Endodermal cell (in vitro differentiated cells): ENCODE data around the gene PNPLA7. TPM values are rescaled to one million over a fixed set of nuclear protein-coding genes. Genes with fewer than 3 reads are reported as not detected.

Experiments
- DNase-seq: peaks from one replicate; pipeline ENCODE4 v3.0.0-alpha.2; 2017
- H3K27ac ChIP-seq: 2 replicates; pipeline ENCODE4 v1.5.1; 2013; ENCODE audit warnings: mild to moderate bottlenecking, low read depth, low read length, moderate library complexity
- H3K27me3 ChIP-seq: 2 replicates; pipeline ENCODE4 v1.6.1; 2013; ENCODE audit warnings: mild to moderate bottlenecking, low read length, moderate library complexity; ENCODE audit not compliant: insufficient read depth, control insufficient read depth, poor library complexity, severe bottlenecking
- H3K36me3 ChIP-seq: 2 replicates; pipeline ENCODE4 v1.7.0; 2013; ENCODE audit warnings: mild to moderate bottlenecking, low read length, moderate library complexity; ENCODE audit not compliant: control insufficient read depth, insufficient read depth
- H3K4me1 ChIP-seq: one replicate; pipeline ENCODE4 v1.7.0; 2013; ENCODE audit warnings: low read length; ENCODE audit not compliant: control insufficient read depth, insufficient read depth
- H3K4me3 ChIP-seq: 2 replicates; pipeline ENCODE4 v1.5.1; 2013; ENCODE audit warnings: mild to moderate bottlenecking, low read length, moderate library complexity
- H3K9ac ChIP-seq: 2 replicates; pipeline ENCODE4 v1.6.1; 2013; ENCODE audit warnings: mild to moderate bottlenecking, low read length, moderate library complexity; ENCODE audit not compliant: poor library complexity, severe bottlenecking; ENCODE audit errors: extremely low read depth
- H3K9me3 ChIP-seq: 2 replicates; pipeline ENCODE4 v1.6.1; 2013; ENCODE audit warnings: mild to moderate bottlenecking, low read length, moderate library complexity; ENCODE audit not compliant: control insufficient read depth
- H3K27ac Mint-ChIP-seq: 2 replicates; pipeline ENCODE4 v1.8.0; 2020; ENCODE audit warnings: mixed read lengths
- H3K27me3 Mint-ChIP-seq: 2 replicates; pipeline ENCODE4 v1.8.0; 2021; ENCODE audit warnings: mild to moderate bottlenecking, mixed read lengths; ENCODE audit not compliant: insufficient read depth
- H3K36me3 Mint-ChIP-seq: 2 replicates; pipeline ENCODE4 v1.8.0; 2020; ENCODE audit warnings: low read depth, mixed read lengths
- H3K4me1 Mint-ChIP-seq: 2 replicates; pipeline ENCODE4 v1.8.0; 2020; ENCODE audit warnings: mixed read lengths
- H3K4me3 Mint-ChIP-seq: 2 replicates; pipeline ENCODE4 v1.8.0; 2020; ENCODE audit warnings: mild to moderate bottlenecking, moderate library complexity, mixed read lengths
- H3K9me3 Mint-ChIP-seq: 2 replicates; pipeline ENCODE4 v1.8.0; 2020; ENCODE audit warnings: mild to moderate bottlenecking, mixed read lengths
- CTCF ChIP-seq: fragments of 200-600 bp; sonication (generic); conservative IDR thresholded peaks from 2 replicates; pipeline ENCODE4 v1.5.0; 2021; ENCODE audit warnings: antibody characterized with exemption, mild to moderate bottlenecking
- whole genome bisulfite sequencing, 2 experiments: methylation state at CpG; one replicate each; pipeline versions ENCODE4 v1.1.5 to v1.1.7; 2013; ENCODE audit warnings: missing lambda C conversion rate in 2 of 2, mixed read lengths in 1 of 2; ENCODE audit not compliant: insufficient coverage in 1 of 2, insufficient read length in 1 of 2; 5-methylcytosine and 5-hydroxymethylcytosine counted together
- total RNA-seq, 2 donors: library from RNA; stranded (reverse); fragmentation: NEBNext Ultra II Directional in 1 of 2; extraction: Animal tissue kit (Norgen Biotek cat#: 25700) in 1 of 2; gene quantifications; 2 replicates in 1 of 2; 3 replicates in 1 of 2; pipeline ENCODE4 v1.2.1, GENCODE V29; 2021

The PNPLA7 gene
- total RNA-seq, 2 donors from 2014 or later, result 2.0 to 2.4 TPM

GRCh38 chr9:137430723-137431415 lies 119.3 kb downstream of the PNPLA7 start:
- DNase-seq, result no peak
- Mint-ChIP-seq H3K9me3 (no peaks in the 10 kb centered on the region), H3K4me1 (no peaks in the 10 kb centered on the region), H3K36me3 (no peaks in the 10 kb centered on the region), H3K4me3 (no peak overlapping the region), H3K27ac (no peak overlapping the region), H3K27me3 (no peaks in the 10 kb centered on the region)
- Histone ChIP-seq H3K36me3 (no peaks in the 10 kb centered on the region), H3K4me1 (no peaks in the 10 kb centered on the region), H3K4me3 (no peak overlapping the region), H3K27me3 (no peaks in the 10 kb centered on the region), H3K9me3 (no peaks in the 10 kb centered on the region), H3K9ac (no peak overlapping the region), H3K27ac (no peak overlapping the region)
- no peak for TF ChIP-seq CTCF
- WGBS, 2 experiments, result 87 to 89% methylated on average over 7 to 27 of the region's 27 CpGs

GRCh38 chr9:137429974-137430722 lies 120.1 kb downstream of the PNPLA7 start:
- no peaks in the 10 kb centered on the region for H3K36me3 Mint-ChIP-seq
- H3K9me3 ChIP-seq, result no peaks in the 10 kb centered on the region
- 81 to 87% methylated on average over 30 to 34 of the region's 34 CpGs for WGBS, 2 experiments
- no peaks in the 10 kb centered on the region for H3K4me1 ChIP-seq
- H3K27me3 Mint-ChIP-seq, result no peaks in the 10 kb centered on the region
- no peaks in the 10 kb centered on the region for H3K9me3 Mint-ChIP-seq
- no peak overlapping the region for H3K4me3 ChIP-seq
- DNase-seq, result peak; percentile 79
- H3K27me3 ChIP-seq, result no peaks in the 10 kb centered on the region
- H3K4me3 Mint-ChIP-seq, result no peak overlapping the region
- H3K36me3 ChIP-seq, result no peaks in the 10 kb centered on the region
- TF ChIP-seq CTCF, result no peak
- no peak overlapping the region for H3K27ac Mint-ChIP-seq
- H3K27ac ChIP-seq, result no peak overlapping the region
- H3K9ac ChIP-seq, result no peak overlapping the region
- no peaks in the 10 kb centered on the region for H3K4me1 Mint-ChIP-seq

- 93 to 98% methylated on average over 6 to 14 of the region's 14 CpGs for WGBS, 2 experiments
- Mint-ChIP-seq H3K9me3 (no peaks in the 10 kb centered on the region), H3K36me3 (no peaks in the 10 kb centered on the region), H3K4me1 (no peaks in the 10 kb centered on the region), H3K27ac (no peak overlapping the region), H3K4me3 (no peak overlapping the region), H3K27me3 (peaks cover 4% of the 10 kb centered on the region)
- TF ChIP-seq CTCF, result no peak
- Histone ChIP-seq H3K36me3 (no peaks in the 10 kb centered on the region), H3K27me3 (no peaks in the 10 kb centered on the region), H3K4me3 (no peak overlapping the region), H3K4me1 (no peaks in the 10 kb centered on the region), H3K9ac (no peak overlapping the region), H3K9me3 (no peaks in the 10 kb centered on the region), H3K27ac (no peak overlapping the region)
- no peak for DNase-seq
Observed at GRCh38 chr9:137429546-137429890, 120.7 kb downstream of the PNPLA7 start.
